ENCODE results near the gene PM20D2. TPM values are rescaled to one million over a fixed set of nuclear protein-coding genes. Genes with fewer than 3 reads are reported as not detected.
"Not testable (repeated sequence)": the region's sequence is repeated elsewhere in the genome, so short reads cannot be mapped to it uniquely, and the experiment has no call there.

The PM20D2 gene
- 29.8 and 30.6 TPM in 2 replicates for total RNA-seq (2014; rRNA removed; shearing (Covaris generic))

- peak; percentile 33 for DNase-seq (ENCODE audit: low spot score)
Measured at GRCh38 chr6:89145956-89146717, at the start of gene PM20D2. Gene PM20D2 (plus strand): TSS chr6:89146055. CDS start chr6:89146145, 90 bp downstream.

GRCh38 chr6:89098461-89098860, 47.4 kb upstream of the PM20D2 start:
- no peak for DNase-seq (ENCODE audit: low spot score)

GRCh38 chr6:89100114-89100513, 45.7 kb upstream of the PM20D2 start:
- DNase-seq (ENCODE audit: low spot score): no peak

- DNase-seq (ENCODE audit: low spot score): no peak
Measured at GRCh38 chr6:89110284-89110683, 35.6 kb upstream of the PM20D2 start.

GRCh38 chr6:89111933-89112332, 33.9 kb upstream of the PM20D2 start:
- DNase-seq (ENCODE audit: low spot score): no peak

- no peak for DNase-seq (ENCODE audit: low spot score)
Measured at GRCh38 chr6:89116702-89117101, 29.2 kb upstream of the PM20D2 start.

GRCh38 chr6:89117211-89118108, 28.4 kb upstream of the PM20D2 start, which contains the start of gene SRSF12:
Gene SRSF12 (minus strand): TSS chr6:89118071. CDS start chr6:89117887, 184 bp downstream.
- no peak for DNase-seq (ENCODE audit: low spot score)

GRCh38 chr6:89118931-89119330, 26.9 kb upstream of the PM20D2 start:
- DNase-seq (ENCODE audit: low spot score): no peak

- DNase-seq (ENCODE audit: low spot score): no peak
Measured at GRCh38 chr6:89120371-89120770, 25.5 kb upstream of the PM20D2 start.

- no peak for DNase-seq (ENCODE audit: low spot score)
Measured at GRCh38 chr6:89121934-89122333, 23.9 kb upstream of the PM20D2 start.

- peak; percentile 25 for DNase-seq (ENCODE audit: low spot score)
Measured at GRCh38 chr6:89122625-89123024, 23.2 kb upstream of the PM20D2 start.

GRCh38 chr6:89128256-89128671, 17.6 kb upstream of the PM20D2 start:
- DNase-seq (ENCODE audit: low spot score): not testable (repeated sequence)

- DNase-seq (ENCODE audit: low spot score): no peak
Measured at GRCh38 chr6:89131599-89131998, 14.3 kb upstream of the PM20D2 start.

- no peak for DNase-seq (ENCODE audit: low spot score)
Measured at GRCh38 chr6:89132057-89132456, 13.8 kb upstream of the PM20D2 start.

GRCh38 chr6:89133981-89134380, 11.9 kb upstream of the PM20D2 start:
- DNase-seq (ENCODE audit: low spot score): no peak

- no peak for DNase-seq (ENCODE audit: low spot score)
Measured at GRCh38 chr6:89134723-89135122, 11.1 kb upstream of the PM20D2 start.

GRCh38 chr6:89138173-89138572, 7.7 kb upstream of the PM20D2 start:
- no peak for DNase-seq (ENCODE audit: low spot score)

GRCh38 chr6:89139509-89140346, 6.1 kb upstream of the PM20D2 start:
- peak; percentile 48 for DNase-seq (ENCODE audit: low spot score)

GRCh38 chr6:89140347-89141156, 5.3 kb upstream of the PM20D2 start:
- DNase-seq (ENCODE audit: low spot score): no peak

GRCh38 chr6:89144354-89144906, 1.4 kb upstream of the PM20D2 start:
- DNase-seq (ENCODE audit: low spot score): no peak
